Right lobe of liver (tissue), 6 donors: ENCODE data around the gene PLIN5. TPM values are rescaled to one million over a fixed set of nuclear protein-coding genes. Genes with fewer than 3 reads are reported as not detected.
A peak's percentile ranks its signal among the peaks of the same experiment; 100 is the strongest.

ENCODE experiments used
- ATAC-seq, 4 donors: fragments of 200-7000 bp; cut with Tn5 transposase; one replicate each; pipeline ENCODE4 v1.9.1; 2020; ENCODE audit warnings: mild to moderate bottlenecking in 4 of 4, moderate library complexity in 4 of 4
- DNase-seq, 3 donors: peaks; one replicate each; pipeline ENCODE4 v3.0.0-alpha.2; 2020
- H3K27ac ChIP-seq, 3 donors: fragments of 200-600 bp; one replicate each; pipeline ENCODE4 v1.8.0; 2022
- H3K27me3 ChIP-seq, 2 donors: fragments of 200-600 bp; one replicate each; pipeline ENCODE4 v1.8.0; 2022
- H3K36me3 ChIP-seq, 4 donors: fragments of 200-600 bp; sonication (generic) in 1 of 4; one replicate each; pipeline versions ENCODE4 v1.5.1 to v1.8.0; 2017 to 2022; ENCODE audit warnings: control low read depth in 1 of 4
- H3K4me1 ChIP-seq, 4 donors: fragments of 200-600 bp; sonication (generic) in 1 of 4; one replicate each; pipeline versions ENCODE4 v1.5.1 to v1.8.0; 2017 to 2022; ENCODE audit warnings: control low read depth in 1 of 4
- H3K4me3 ChIP-seq, 3 donors: fragments of 200-600 bp; one replicate each; pipeline ENCODE4 v1.8.0; 2022
- H3K9me3 ChIP-seq, 4 donors: fragments of 200-600 bp; sonication (generic) in 1 of 4; one replicate each; pipeline versions ENCODE4 v1.5.1 to v1.8.0; 2017 to 2022; ENCODE audit warnings: control low read depth in 1 of 4
- CTCF ChIP-seq, 4 donors: fragments of 200-600 bp in 3 of 4; fragments of 450-650 bp in 1 of 4; IDR thresholded peaks; one replicate each; pipeline versions ENCODE4 v1.5.1 to v1.8.0; 2016 to 2022; ENCODE audit warnings: antibody characterized with exemption in 4 of 4, mild to moderate bottlenecking in 2 of 4
- POLR2A ChIP-seq: fragments of 450-650 bp; IDR thresholded peaks from one replicate; pipeline ENCODE4 v1.6.1; 2017; ENCODE audit warnings: antibody characterized with exemption, mild to moderate bottlenecking
- WGBS: methylation state at CpG from one replicate; pipeline ENCODE4 v1.1.6; 2018; ENCODE audit warnings: low coverage, low lambda C conversion rate; ENCODE audit not compliant: insufficient coverage; ENCODE audit errors: missing lambda C conversion rate; 5-methylcytosine and 5-hydroxymethylcytosine counted together
- intact Hi-C, 2 donors: fragments of 100-400 bp; cut with DNase I; formaldehyde crosslinking; loops; one replicate each; pipeline versions ENCODE4 v1.11.2 to v1.14.1; 2022
- total RNA-seq, 6 experiments: library from RNA; depleted of rRNA in 2 of 6; stranded (reverse); fragments of >200 nt in 2 of 6; fragmentation: NEBNext Ultra II Directional in 3 of 6; extraction: Animal tissue kit (Norgen Biotek cat#: 25700) in 3 of 6; gene quantifications; one replicate each; pipeline versions ENCODE4 v1.1.0 to v1.2.4, GENCODE V29; 2016 to 2023
- donor health status: DM: no; HTN: yes; CAD: no.
- donor health status: DM: no; HTN: no; CAD: no.
- donor health status: DM: no; HTN: no; CAD: no.
- donor health status: DM: no; HTN: yes; CAD: no.
- donor health status: DM: no; HTN: yes; CAD: no.

Gene PLIN5
- total RNA-seq, 6 experiments from 2014 or later, result 35.0 to 149 (median 117) TPM

GRCh38 chr19:4523306-4524110, 11.5 kb downstream of the PLIN5 start:
- H3K9me3 ChIP-seq, result no peaks in the 10 kb centered on the region
- H3K36me3 ChIP-seq, result peaks cover 0 to 3% (median 1%) of the 10 kb centered on the region in 4 donors
- 19% methylated on average over 4 of the region's 53 CpGs for WGBS
- DNase-seq, result peak; percentile 74 to 81 (median 77)
- no peaks in the 10 kb centered on the region for H3K27me3 ChIP-seq
- TF ChIP-seq POLR2A (no peak), CTCF (IDR thresholded peaks at IDR 0.05) (peak; percentile 60 to 78 (median 72))
- ATAC-seq, result peak; percentile 5 to 39 (median 24)
- H3K27ac ChIP-seq, result no peak overlapping the region
- peaks cover 0 to 52% (median 25%) of the 10 kb centered on the region in 4 donors for H3K4me1 ChIP-seq
- intact Hi-C loops, result no loop called here
- no peak overlapping the region for H3K4me3 ChIP-seq

GRCh38 chr19:4522291-4523002, 12.6 kb downstream of the PLIN5 start:
- ATAC-seq, result no peak
- Histone ChIP-seq H3K9me3 (no peaks in the 10 kb centered on the region), H3K27ac (peak overlapping the region in 1 of 3 donors; percentile 51), H3K4me3 (no peak overlapping the region), H3K4me1 (peaks cover 0 to 61% (median 30%) of the 10 kb centered on the region in 4 donors), H3K36me3 (peaks cover 0 to 3% (median 0%) of the 10 kb centered on the region in 4 donors), H3K27me3 (no peaks in the 10 kb centered on the region)
- intact Hi-C loops, result no loop called here
- no peak for TF ChIP-seq CTCF (IDR thresholded peaks at IDR 0.05)
- no peak for TF ChIP-seq POLR2A
- 93% methylated on average over 10 of the region's 15 CpGs for WGBS
- DNase-seq, result no peak

DNA sequence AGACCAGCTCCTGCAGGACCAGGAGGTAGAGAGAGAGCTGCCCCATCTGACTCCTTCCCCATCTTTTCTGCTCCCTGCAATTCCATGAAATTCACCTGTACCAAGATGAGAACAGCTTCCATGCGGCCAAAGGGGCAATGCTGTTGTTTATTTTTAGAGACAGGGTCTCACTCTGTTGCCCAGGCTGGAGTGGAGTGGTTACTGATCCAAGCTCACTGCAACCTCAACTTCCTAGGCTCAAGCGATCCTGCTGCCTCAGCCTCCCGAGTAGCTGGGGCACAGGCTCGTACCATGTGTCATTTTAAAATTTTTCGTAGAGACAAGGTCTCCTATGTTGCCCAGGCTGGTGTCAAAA, 13.2 kb downstream of the PLIN5 start:
- 58% methylated on average over 4 of the region's 5 CpGs for WGBS
- intact Hi-C loops, result no loop called here
- ATAC-seq, result no peak

More for the DNA sequence above, 13.2 kb downstream of the PLIN5 start:
- TF ChIP-seq POLR2A (no peak), CTCF (IDR thresholded peaks at IDR 0.05) (no peak)
- Histone ChIP-seq H3K27ac (peak overlapping the region in 1 of 3 donors; percentile 51), H3K9me3 (no peaks in the 10 kb centered on the region), H3K36me3 (peaks cover 0 to 3% (median 0%) of the 10 kb centered on the region in 4 donors), H3K4me1 (peaks cover 0 to 67% (median 33%) of the 10 kb centered on the region in 4 donors), H3K27me3 (no peaks in the 10 kb centered on the region), H3K4me3 (no peak overlapping the region)
- DNase-seq, result no peak
